ENCODE data around the gene JHY.

DNA sequence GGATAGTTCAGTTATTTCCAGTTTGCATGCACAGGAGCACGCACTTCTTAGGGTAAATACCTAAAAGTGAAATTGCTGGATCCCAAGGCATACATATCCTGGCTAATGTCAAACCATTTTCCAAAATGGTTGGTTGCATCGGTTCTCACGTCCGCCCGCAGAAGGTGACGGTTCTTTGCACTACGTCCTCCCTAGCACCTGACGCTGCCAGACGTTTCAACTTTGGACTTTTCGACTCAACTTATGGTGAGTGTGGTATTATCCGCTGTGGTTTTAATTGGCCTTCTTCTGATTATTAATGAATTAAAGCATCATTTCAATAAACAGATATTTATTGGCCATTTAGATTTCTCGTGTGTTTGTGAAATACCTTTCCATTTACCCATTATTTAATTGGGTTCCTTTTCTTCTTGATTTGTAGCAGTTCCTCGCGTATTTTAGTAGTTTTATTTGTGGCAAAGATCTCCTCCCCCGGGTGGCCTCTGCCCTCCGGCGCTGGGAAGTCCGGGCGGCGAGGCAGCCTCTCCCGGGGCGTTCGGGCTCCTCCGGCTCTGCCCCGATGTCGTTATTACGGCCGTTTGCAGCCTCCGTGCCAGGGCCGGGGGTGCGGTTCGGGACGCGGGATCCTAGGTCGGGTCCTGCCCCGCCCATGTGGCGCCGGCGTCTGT, at the start of gene JHY:
- no peak for TF ChIP-seq CTCF (IDR thresholded peaks at IDR 0.05)
- no peak for TF ChIP-seq POLR2A (IDR thresholded peaks at IDR 0.05)
